Measurements from ENCODE around the gene MSL1. TPM values are rescaled to one million over a fixed set of nuclear protein-coding genes. Genes with fewer than 3 reads are reported as not detected.

Gene MSL1
- 48.6 and 54.7 TPM in 2 replicates for total RNA-seq

GRCh38 chr17:40121181-40122135 is at the start of gene MSL1:
MSL1 (plus strand) TSS chr17:40121971; CDS start chr17:40122613, 642 bp downstream.

GRCh38 chr17:40100419-40100668 is 21.4 kb upstream of the MSL1 start, which contains the start of gene NR1D1:
NR1D1 (minus strand) TSS chr17:40100589; CDS start chr17:40100094, 495 bp downstream.

GRCh38 chr17:40177275-40177874 is 55.6 kb downstream of the MSL1 start, which contains the start of gene RAPGEFL1:
RAPGEFL1 (plus strand) TSS chr17:40177470; CDS start chr17:40177862, 392 bp downstream.

Other genes starting within 250 kb of the MSL1 start
- gene GSDMB, start 203.3 kb upstream of the MSL1 start, total RNA-seq, result 7.3 and 8.3 TPM in 2 replicates
- gene ORMDL3, start 194.4 kb upstream of the MSL1 start, total RNA-seq, result 50.5 and 81.0 TPM in 2 replicates
- gene LRRC3C, start 194.2 kb upstream of the MSL1 start, total RNA-seq, result not detected in 2 replicates
- gene GSDMA, start 159.0 kb upstream of the MSL1 start, total RNA-seq, result not detected in 2 replicates
- 94.0 and 107 TPM in 2 replicates for gene PSMD3, start 141.2 kb upstream of the MSL1 start, total RNA-seq
- 0.33 TPM in 1 of 2 replicates, not detected in the other for gene CSF3, start 106.5 kb upstream of the MSL1 start, total RNA-seq
- gene MED24, start 67.6 kb upstream of the MSL1 start, total RNA-seq, result 48.1 and 58.2 TPM in 2 replicates
- 35.8 and 67.6 TPM in 2 replicates for gene THRA, start 59.0 kb upstream of the MSL1 start, total RNA-seq
- gene NR1D1, start 21.4 kb upstream of the MSL1 start, total RNA-seq, result 1.7 and 6.6 TPM in 2 replicates
- 32.9 and 33.7 TPM in 2 replicates for gene CASC3, start 18.6 kb downstream of the MSL1 start, total RNA-seq
- gene RAPGEFL1, start 55.5 kb downstream of the MSL1 start, total RNA-seq, result 1.2 and 2.5 TPM in 2 replicates
- gene WIPF2, start 97.3 kb downstream of the MSL1 start, total RNA-seq, result 7.6 and 8.1 TPM in 2 replicates
- gene CDC6, start 165.9 kb downstream of the MSL1 start, total RNA-seq, result 0.99 and 9.0 TPM in 2 replicates
- gene RARA, start 187.2 kb downstream of the MSL1 start, total RNA-seq, result 8.6 and 14.7 TPM in 2 replicates
- gene GJD3, start 242.8 kb downstream of the MSL1 start, total RNA-seq, result 3.8 and 16.2 TPM in 2 replicates

All from smooth muscle cell of trachea (primary cell).